GM19328 (cell line): ENCODE measurements around the gene MMP23B.
"Not testable (repeated sequence)": the region's sequence is repeated elsewhere in the genome, so short reads cannot be mapped to it uniquely, and the experiment has no call there.

Experiments used
- ATAC-seq: cut with Tn5 transposase; IDR thresholded peaks from one replicate; pipeline ENCODE4 v1.9.1; 2021; ENCODE audit warnings: mild to moderate bottlenecking, moderate library complexity; ENCODE audit not compliant: unreplicated experiment

The MMP23B gene

GRCh38 chr1:1629430-1630190 is 2.4 kb upstream of the MMP23B start:
- no peak for ATAC-seq

DNA sequence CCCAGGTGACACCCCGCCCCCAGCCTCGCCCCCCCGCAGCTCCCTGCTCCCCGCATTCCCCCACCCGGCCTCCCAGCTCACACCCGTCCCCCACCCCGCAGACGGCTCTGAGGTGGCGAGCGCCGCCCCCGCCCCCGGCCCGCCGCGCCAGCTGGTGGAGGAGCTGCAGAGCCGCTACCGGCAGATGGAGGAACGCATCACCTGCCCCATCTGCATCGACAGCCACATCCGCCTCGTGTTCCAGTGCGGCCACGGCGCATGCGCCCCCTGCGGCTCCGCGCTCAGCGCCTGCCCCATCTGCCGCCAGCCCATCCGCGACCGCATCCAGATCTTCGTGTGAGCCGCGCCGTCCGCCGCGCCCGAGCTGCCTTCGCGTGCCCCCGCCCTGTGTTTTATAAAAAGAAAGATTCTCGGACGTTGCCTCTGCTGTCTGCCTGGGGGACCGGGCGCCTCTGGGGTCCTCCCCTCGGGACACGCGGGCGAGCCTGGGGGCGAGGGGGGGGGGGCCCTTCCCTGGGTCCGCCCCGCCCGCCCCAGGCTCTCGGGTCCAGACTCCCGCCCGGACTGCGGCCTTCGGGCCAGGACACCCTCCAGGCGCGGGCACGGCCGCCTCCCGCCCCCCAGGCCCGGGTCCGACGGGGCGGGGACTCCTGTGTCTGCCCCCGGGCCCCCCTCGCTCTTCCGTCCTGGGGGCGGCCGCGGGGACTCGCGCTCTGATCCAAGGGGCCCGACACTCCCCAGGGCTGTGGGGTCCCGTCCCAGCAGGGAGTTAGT is 1.6 kb upstream of the MMP23B start:
- no peak for ATAC-seq

- no peak for ATAC-seq
These were observed 800 bp upstream of the MMP23B start for GRCh38 chr1:1630965-1631781.

DNA sequence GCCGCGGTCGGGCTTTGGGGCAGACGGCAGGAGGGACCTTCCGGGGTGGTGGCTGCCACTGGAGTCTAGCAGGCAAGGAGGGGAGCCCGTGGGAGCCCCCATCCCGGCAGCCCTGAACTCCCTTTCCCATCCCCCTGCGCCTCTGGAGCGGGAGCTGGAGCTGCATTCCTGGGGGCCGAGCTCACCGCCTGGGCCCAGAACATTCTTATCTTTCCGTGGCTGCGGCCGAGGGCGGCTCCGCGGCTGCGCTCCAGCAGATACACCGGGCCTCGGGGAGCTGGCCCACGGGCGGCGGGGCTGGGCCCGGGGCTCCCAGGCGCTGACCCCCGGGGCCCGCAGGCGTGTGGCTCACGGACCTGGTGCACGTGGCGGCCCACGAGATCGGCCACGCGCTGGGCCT is 1.4 kb downstream of the MMP23B start:
- ATAC-seq = not testable (repeated sequence)

GRCh38 chr1:1634613-1635012 is 2.6 kb downstream of the MMP23B start:
- ATAC-seq = not testable (repeated sequence)

- ATAC-seq = not testable (repeated sequence)
These were observed 4.9 kb downstream of the MMP23B start for GRCh38 chr1:1636621-1637478.

GRCh38 chr1:1637479-1637875 is 5.5 kb downstream of the MMP23B start:
- ATAC-seq = not testable (repeated sequence)

DNA sequence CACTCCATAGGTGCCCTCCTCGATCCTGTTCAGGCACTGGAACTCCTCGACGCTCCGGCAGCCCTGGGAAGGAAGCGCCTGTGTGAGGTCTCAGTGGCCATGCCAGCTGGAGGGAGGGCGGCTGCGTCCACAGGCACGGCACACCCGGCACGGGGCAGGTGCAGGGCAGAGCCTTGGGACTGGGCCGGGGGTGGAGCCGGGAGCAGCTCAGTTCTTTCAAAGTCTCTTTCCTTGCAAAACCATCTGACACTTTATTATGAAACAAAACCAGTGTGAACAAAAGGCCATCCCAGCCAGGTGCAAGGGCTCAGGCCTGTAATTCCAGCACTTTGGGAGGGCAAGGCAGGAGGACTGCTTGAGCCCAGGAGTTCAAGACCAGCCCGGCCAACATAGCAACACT is 6.6 kb downstream of the MMP23B start:
- not testable (repeated sequence) for ATAC-seq

- ATAC-seq = not testable (repeated sequence)
These were observed 7.4 kb downstream of the MMP23B start for GRCh38 chr1:1639368-1639767.

GRCh38 chr1:1640081-1640480 is 8.1 kb downstream of the MMP23B start:
- ATAC-seq = not testable (repeated sequence)

DNA sequence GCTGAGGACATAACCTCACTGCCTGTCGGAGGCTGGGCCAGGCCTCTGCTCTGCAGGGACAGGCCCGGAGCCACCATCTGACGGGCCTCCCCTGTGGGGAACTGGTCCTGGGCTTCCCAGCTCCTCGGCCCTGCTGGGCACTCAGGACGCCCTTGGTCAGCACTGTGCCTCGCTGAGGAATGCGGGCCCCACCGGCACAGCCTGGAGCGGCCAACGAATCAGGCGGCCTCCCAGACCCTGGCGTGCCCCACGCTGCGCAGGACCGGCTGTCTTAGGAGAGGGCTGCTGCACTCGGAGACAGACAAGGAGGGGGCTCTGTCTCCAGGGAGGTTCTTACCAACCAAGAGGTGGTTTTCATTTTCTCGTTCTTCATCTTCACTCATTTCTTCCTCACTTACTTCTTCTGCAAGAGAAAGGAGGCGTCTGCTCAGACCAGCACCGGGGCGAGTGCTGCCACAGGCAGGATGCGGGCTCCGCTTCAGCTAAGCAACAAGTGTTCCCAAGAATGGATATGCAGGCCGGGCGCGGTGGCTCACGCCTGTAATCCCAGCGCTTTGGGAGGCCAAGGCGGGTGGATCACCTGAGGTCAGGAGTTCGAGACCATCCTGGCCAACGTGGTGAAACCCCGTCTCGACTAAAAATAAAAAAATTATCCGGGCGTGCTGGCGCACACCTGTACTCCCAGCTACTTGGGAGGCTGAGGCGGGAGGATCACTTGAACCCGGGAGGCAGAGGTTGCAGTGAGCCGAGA is 8.9 kb downstream of the MMP23B start:
- ATAC-seq = not testable (repeated sequence)

- not testable (repeated sequence) for ATAC-seq
These were observed 14.4 kb downstream of the MMP23B start for GRCh38 chr1:1646326-1646725.

DNA sequence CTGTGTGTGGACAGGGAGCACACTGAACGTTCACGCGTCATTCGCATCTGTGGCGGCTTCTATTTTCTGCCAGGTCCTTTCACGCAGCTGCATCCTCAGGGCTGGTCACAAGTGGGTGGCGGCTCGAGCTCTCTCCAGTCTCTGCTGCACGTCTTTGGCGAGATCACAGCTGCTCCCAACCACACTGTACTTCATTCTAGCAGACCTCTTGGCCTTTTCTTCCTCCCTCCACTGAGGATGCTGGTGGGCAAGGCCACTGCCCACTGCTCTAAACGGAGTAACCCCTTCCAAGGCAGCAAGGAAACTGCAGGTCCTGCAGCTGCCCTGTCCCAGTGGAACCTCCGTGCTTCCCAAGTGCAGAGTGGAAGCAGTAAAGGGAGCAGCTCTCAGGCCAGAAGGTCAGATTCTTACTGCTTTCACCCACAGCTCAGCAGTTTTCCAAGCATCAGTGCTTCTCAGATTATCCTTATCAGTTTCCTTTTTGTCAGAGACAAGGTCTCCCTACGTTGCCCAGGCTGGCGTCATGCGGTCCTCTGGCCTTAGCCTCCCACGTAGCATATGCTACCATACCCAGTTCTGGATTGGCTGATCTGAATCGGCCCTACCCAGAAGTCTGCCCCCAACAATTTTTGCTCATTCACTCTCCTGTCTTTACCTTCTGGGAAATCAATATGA is 15.7 kb downstream of the MMP23B start:
- ATAC-seq = not testable (repeated sequence)

GRCh38 chr1:1648265-1648664 is 16.3 kb downstream of the MMP23B start:
- not testable (repeated sequence) for ATAC-seq

- ATAC-seq = peak; percentile 92
These were observed 26.9 kb downstream of the MMP23B start, which contains the start of gene CDK11B for GRCh38 chr1:1658583-1659549. CDK11B (minus strand) TSS chr1:1659004; CDS start chr1:1657485, 1,519 bp downstream.

- ATAC-seq = not testable (repeated sequence)
These were observed 30.4 kb downstream of the MMP23B start for GRCh38 chr1:1662392-1662791.

GRCh38 chr1:1662830-1663560 is 31.0 kb downstream of the MMP23B start:
- not testable (repeated sequence) for ATAC-seq
